Heart left ventricle (tissue), 16 donors: ENCODE results near the gene BTK. TPM values are rescaled to one million over a fixed set of nuclear protein-coding genes. Genes with fewer than 3 reads are reported as not detected.

Experiments used
- ATAC-seq, 4 donors: fragments of 200-7000 bp; cut with Tn5 transposase; one replicate each; pipeline ENCODE4 v1.9.1; 2020 to 2022; ENCODE audit warnings: moderate library complexity in 4 of 4, mild to moderate bottlenecking in 3 of 4, moderate number of reproducible peaks in 1 of 4
- DNase-seq, 5 donors: peaks; one replicate each; pipeline ENCODE4 v3.0.0-alpha.2; 2020
- H3K27ac ChIP-seq, 12 donors: fragments of 200-600 bp; sonication (generic) in 4 of 12; one replicate each; pipeline versions ENCODE4 v1.5.0 to v1.8.0; 2016 to 2022; ENCODE audit warnings: mild to moderate bottlenecking in 2 of 12
- H3K27me3 ChIP-seq, 9 donors: fragments of 200-600 bp; sonication (generic) in 2 of 9; one replicate each; pipeline versions ENCODE4 v1.5.1 to v1.8.0; 2016 to 2022; ENCODE audit warnings: mild to moderate bottlenecking in 3 of 9
- H3K36me3 ChIP-seq, 9 donors: fragments of 200-600 bp; sonication (generic) in 2 of 9; one replicate each; pipeline versions ENCODE4 v1.5.0 to v1.8.0; 2018 to 2022; ENCODE audit warnings: mild to moderate bottlenecking in 2 of 9
- H3K4me1 ChIP-seq, 12 donors: fragments of 200-600 bp; sonication (generic) in 4 of 12; one replicate each; pipeline versions ENCODE4 v1.5.0 to v1.8.0; 2016 to 2022; ENCODE audit warnings: mild to moderate bottlenecking in 3 of 12
- H3K4me3 ChIP-seq, 12 donors: fragments of 200-600 bp; sonication (generic) in 4 of 12; one replicate each; pipeline versions ENCODE4 v1.5.0 to v1.8.0; 2017 to 2022; ENCODE audit warnings: mild to moderate bottlenecking in 9 of 12, moderate library complexity in 4 of 12
- H3K9me3 ChIP-seq, 12 donors: fragments of 200-600 bp; sonication (generic) in 4 of 12; one replicate each; pipeline versions ENCODE4 v1.5.0 to v1.8.0; 2016 to 2022; ENCODE audit warnings: mild to moderate bottlenecking in 1 of 12
- POLR2A ChIP-seq, 2 donors: fragments of 450-650 bp; IDR thresholded peaks; one replicate each; pipeline ENCODE4 v1.6.1; 2017; ENCODE audit warnings: antibody characterized with exemption in 2 of 2, mild to moderate bottlenecking in 2 of 2, moderate library complexity in 2 of 2
- WGBS, 4 donors: extraction: QIAGEN DNeasy Blood & Tissue Kit in 2 of 4; methylation state at CpG; one replicate each; pipeline versions ENCODE4 v1.1.5 to v1.1.7; 2013 to 2018; 5-methylcytosine and 5-hydroxymethylcytosine counted together
- intact Hi-C, 10 donors: fragments of 100-400 bp; cut with DNase I; formaldehyde crosslinking; loops; one replicate each; pipeline versions ENCODE4 v1.11.1 to v1.14.2; 2022
- polyA plus RNA-seq, 2 donors: library from polyadenylated mRNA; stranded (reverse); fragments of 200-250 nt; gene quantifications; one replicate each; pipeline ENCODE4 v1.2.3, GENCODE V29; 2013
- total RNA-seq, 9 donors: library from RNA; depleted of rRNA in 2 of 9; stranded (reverse); fragments of >200 nt in 2 of 9; fragmentation: NEBNext Ultra II Directional in 3 of 9; extraction: Animal tissue kit (Norgen Biotek cat#: 25700) in 3 of 9; gene quantifications; one replicate each; pipeline versions ENCODE4 v1.1.0 to v1.2.4, GENCODE V29; 2016 to 2023
- TF ChIP-seq, protein P1 (sequence below), 12 donors: fragments of 200-600 bp; sonication (generic) in 4 of 12; IDR thresholded peaks; one replicate each; pipeline versions ENCODE4 v1.5.0 to v1.8.0; 2018 to 2022; ENCODE audit warnings: antibody characterized with exemption in 12 of 12, mild to moderate bottlenecking in 5 of 12
- donor health status: ischemic (EF 13 %, LVEDD 7.1; RV severe dilation, severe dysfunction).
- donor health status: healthy with polysubstance abuse.
- donor health status: DM: no; HTN: yes; CAD: no.
- donor health status: DM: no; HTN: no; CAD: no.
- donor health status: ischemic (EF 25% LVEDD 6.9; RV normal size, moderate dysfunction).
- donor health status: ischemic (EF 25% LVEDD 5.7; RV mildly dilated, moderate dysfunction).
- donor health status: healthy.
- donor health status: DM: yes; HTN: yes; CAD: no.
- donor health status: ischemic (EF 35%, LVEDD 5.7; RV mildly dilated, moderate dysfunction).
- donor health status: nonischemic (EF 11% LVEDD 7.7; RV severe dilation, severe dysfunction).
- donor health status: DM: yes; HTN: yes; CAD: no.
- donor health status: PGD.
- donor health status: ischemic (EF 29% LVEDD 5.4; RV normal size, mild dysfunction).
- donor health status: nonischemic (EF 23%, LVEDD 6.1; RV moderate dilation, normal function).

Gene BTK
- total and polyA plus RNA-seq, 11 donors = 0.25 to 18.8 (median 1.5) TPM

DNA sequence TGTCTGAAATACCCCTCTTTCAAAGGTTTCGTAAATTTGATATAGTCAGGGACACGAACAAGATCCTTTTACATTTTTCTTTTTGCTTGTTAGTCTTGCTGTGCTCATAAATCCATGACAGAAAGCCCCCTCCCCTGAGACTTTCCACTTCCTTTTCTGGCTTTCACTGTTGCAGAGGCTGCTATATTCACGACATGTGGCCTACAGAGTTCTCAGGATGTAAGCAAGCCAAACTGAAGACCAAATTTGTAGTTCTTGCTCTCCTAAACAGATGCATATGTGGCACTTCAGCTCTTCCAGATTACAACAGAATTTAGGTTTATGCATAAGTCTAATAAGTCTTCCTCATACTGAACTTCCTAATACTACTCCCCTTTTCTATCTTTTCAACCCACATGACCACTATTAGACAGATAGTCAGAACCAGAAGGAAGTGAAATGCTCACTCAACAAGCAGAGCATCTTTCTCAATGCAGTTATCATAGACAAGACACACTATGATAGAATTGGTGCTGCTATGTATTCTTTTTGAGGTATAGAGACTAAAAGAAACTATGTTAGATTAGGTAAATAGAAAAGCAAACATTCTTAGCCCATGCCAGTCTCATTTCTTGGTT is 15.0 kb downstream of the BTK start:
- ATAC-seq (no peak), DNase-seq (no peak)
- no peak overlapping the region for H3K4me3 ChIP-seq
- no peak overlapping the region for H3K27ac ChIP-seq
- H3K9me3 ChIP-seq = no peaks in the 10 kb centered on the region
- TF ChIP-seq, protein P1, sequence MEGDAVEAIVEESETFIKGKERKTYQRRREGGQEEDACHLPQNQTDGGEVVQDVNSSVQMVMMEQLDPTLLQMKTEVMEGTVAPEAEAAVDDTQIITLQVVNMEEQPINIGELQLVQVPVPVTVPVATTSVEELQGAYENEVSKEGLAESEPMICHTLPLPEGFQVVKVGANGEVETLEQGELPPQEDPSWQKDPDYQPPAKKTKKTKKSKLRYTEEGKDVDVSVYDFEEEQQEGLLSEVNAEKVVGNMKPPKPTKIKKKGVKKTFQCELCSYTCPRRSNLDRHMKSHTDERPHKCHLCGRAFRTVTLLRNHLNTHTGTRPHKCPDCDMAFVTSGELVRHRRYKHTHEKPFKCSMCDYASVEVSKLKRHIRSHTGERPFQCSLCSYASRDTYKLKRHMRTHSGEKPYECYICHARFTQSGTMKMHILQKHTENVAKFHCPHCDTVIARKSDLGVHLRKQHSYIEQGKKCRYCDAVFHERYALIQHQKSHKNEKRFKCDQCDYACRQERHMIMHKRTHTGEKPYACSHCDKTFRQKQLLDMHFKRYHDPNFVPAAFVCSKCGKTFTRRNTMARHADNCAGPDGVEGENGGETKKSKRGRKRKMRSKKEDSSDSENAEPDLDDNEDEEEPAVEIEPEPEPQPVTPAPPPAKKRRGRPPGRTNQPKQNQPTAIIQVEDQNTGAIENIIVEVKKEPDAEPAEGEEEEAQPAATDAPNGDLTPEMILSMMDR (IDR thresholded peaks at IDR 0.05) = no peak
- no peak for TF ChIP-seq POLR2A (IDR thresholded peaks at IDR 0.05)
- no peaks in the 10 kb centered on the region for H3K4me1 ChIP-seq
- WGBS, 4 donors = 48 to 65% (median 57%) methylated on average over 3 of the region's 3 CpGs
- H3K36me3 ChIP-seq = no peaks in the 10 kb centered on the region
- peaks cover 0 to 7% (median 0%) of the 10 kb centered on the region in 9 donors for H3K27me3 ChIP-seq
- intact Hi-C loops = no loop called here

DNA sequence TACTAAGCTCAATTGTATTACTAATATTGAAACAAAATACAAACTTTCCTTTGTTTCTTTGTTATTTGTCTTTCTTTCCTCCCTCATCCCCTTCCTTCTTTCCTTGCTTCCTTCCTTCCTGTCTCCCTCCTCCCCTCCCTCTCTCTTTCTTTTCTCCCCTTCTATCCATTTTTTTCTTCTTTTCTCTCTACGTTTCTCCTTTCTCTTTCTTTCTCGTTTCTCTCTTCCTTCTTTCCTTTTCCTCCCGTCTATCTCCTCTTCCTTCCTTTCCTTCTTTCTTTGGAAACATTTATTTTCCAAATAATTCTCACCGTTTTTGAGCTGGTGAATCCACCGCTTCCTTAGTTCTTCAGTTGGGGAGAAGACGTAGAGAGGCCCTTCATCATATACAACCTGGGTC is 16.3 kb downstream of the BTK start:
- Histone ChIP-seq H3K4me3 (no peak overlapping the region), H3K4me1 (no peaks in the 10 kb centered on the region), H3K36me3 (no peaks in the 10 kb centered on the region), H3K27me3 (peaks cover 0 to 5% (median 0%) of the 10 kb centered on the region in 9 donors), H3K9me3 (no peaks in the 10 kb centered on the region), H3K27ac (no peak overlapping the region)
- ATAC-seq (no peak), DNase-seq (no peak)
- intact Hi-C loops = no loop called here
- TF ChIP-seq POLR2A (IDR thresholded peaks at IDR 0.05) = no peak
- TF ChIP-seq, protein P1 (IDR thresholded peaks at IDR 0.05) = no peak
- WGBS, 4 donors = 63 to 81% (median 67%) methylated on average over 6 of the region's 6 CpGs

DNA sequence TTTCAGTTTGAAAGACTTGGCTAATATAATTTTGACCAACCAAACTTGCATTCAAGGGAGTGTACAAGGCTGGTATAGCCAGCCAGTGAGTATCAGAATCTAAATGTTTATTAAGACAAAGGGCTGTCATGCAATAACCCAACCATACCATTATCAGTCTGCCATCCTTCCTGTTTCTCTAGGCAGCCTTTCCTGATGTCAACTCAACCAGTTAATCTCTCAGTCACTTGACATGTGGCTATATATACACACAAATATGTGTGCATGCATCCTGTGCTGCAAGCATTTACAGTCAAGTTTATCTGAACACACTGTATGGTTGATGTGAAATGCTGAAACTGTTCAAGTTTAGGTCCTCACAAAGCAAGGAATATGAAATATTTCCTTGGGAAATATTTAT is 17.2 kb downstream of the BTK start:
- no peaks in the 10 kb centered on the region for H3K9me3 ChIP-seq
- H3K27ac ChIP-seq = no peak overlapping the region
- intact Hi-C loops = no loop called here
- H3K27me3 ChIP-seq = no peaks in the 10 kb centered on the region
- DNase-seq = no peak
- no peaks in the 10 kb centered on the region for H3K36me3 ChIP-seq
- H3K4me1 ChIP-seq = no peaks in the 10 kb centered on the region
- TF ChIP-seq POLR2A (IDR thresholded peaks at IDR 0.05) = no peak
- TF ChIP-seq, protein P1 (IDR thresholded peaks at IDR 0.05) = no peak
- H3K4me3 ChIP-seq = no peak overlapping the region
- no peak for ATAC-seq

DNA sequence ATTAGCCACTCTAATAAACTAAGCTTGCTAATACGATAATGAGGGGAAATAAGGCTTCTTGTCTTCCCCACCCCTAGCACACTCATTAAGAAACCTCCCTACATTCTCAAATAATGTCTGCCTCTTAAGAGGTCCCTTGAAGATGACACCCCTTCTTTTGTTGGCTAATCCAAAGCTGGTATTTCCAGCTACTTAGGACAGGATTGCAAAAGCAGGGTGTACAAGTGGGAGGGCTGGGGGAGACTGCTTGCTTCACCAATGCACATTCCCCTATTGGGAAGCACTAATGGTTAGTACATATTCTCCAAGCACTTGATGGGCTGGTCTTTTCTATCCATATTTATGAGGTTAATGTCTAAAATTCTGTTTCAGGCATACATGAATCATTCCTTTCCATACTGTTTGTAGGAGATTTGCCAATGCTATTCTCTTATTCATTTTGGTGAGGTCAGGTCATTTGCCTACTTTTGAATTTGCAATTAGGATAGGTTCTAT is 20.6 kb downstream of the BTK start:
- Histone ChIP-seq H3K4me1 (no peaks in the 10 kb centered on the region), H3K27me3 (peaks cover 0 to 8% (median 0%) of the 10 kb centered on the region in 9 donors), H3K27ac (no peak overlapping the region), H3K4me3 (no peak overlapping the region), H3K36me3 (no peaks in the 10 kb centered on the region), H3K9me3 (no peaks in the 10 kb centered on the region)
- DNase-seq = no peak
- WGBS, 4 donors = 88 to 100% (median 91%) methylated on average over 1 of the region's 1 CpG
- no peak for ATAC-seq
- intact Hi-C loops = no loop called here
- no peak for TF ChIP-seq POLR2A (IDR thresholded peaks at IDR 0.05)
- TF ChIP-seq, protein P1 (IDR thresholded peaks at IDR 0.05) = no peak
